ENCODE measurements around the gene IQGAP2. TPM values are rescaled to one million over a fixed set of nuclear protein-coding genes. Genes with fewer than 3 reads are reported as not detected.
"Not testable (repeated sequence)": the region's sequence is repeated elsewhere in the genome, so short reads cannot be mapped to it uniquely, and the experiment has no call there.

The IQGAP2 gene
- total RNA-seq, 2 donors from 2014 or later, result 117 to 134 TPM

GRCh38 chr5:76674330-76675066 is 271.4 kb downstream of the IQGAP2 start:
- H3K9me3 ChIP-seq (ENCODE audit: control insufficient read depth, low read length, poor library complexity, severe bottlenecking), result no peaks in the 10 kb centered on the region
- Mint-ChIP-seq H3K27ac (no peak overlapping the region), H3K4me3 (no peak overlapping the region), H3K27me3 (no peaks in the 10 kb centered on the region), H3K4me1 (peaks cover 4% of the 10 kb centered on the region), H3K36me3 (ENCODE audit: low read depth) (peaks cover 13% of the 10 kb centered on the region)
- ATAC-seq, result no peak
- DNase-seq, result no peak

- no peaks in the 10 kb centered on the region for H3K27me3 Mint-ChIP-seq
Measured at GRCh38 chr5:76675364-76675763, 272.3 kb downstream of the IQGAP2 start.

DNA sequence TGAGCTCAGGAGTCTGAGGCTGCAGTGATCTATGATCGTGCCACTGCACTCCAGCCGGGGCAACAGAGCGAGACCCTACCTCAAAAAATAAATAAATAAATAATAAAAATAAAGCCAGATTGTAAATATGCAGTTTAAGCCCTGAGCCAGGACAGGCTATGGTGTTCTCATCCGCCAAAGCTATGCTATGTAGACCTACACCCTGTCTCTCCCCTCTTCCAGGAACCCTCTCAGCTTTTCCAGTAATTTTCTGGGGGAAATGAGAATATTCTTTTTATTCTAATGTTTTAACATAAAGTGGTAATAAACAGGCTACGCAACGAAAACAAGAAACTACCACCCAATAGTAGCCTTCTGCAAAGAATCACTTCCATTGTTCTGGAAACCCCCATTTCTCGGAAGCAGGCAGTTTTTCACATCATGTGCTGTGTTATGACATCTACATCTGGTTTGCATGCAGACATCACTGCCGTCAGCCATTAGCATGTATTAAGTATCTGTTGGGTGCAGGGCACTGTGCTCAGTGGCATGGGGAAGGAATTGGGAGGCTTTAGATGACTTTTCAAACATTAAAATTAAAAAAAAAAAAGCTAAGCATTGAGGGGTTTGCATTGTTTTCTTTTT is 274.9 kb downstream of the IQGAP2 start:
- H3K4me3 Mint-ChIP-seq, result no peak overlapping the region
- H3K4me1 Mint-ChIP-seq, result peaks cover 4% of the 10 kb centered on the region
- DNase-seq (no peak), ATAC-seq (no peak)
- H3K27ac Mint-ChIP-seq, result peak overlapping the region; percentile 32
- no peaks in the 10 kb centered on the region for H3K27me3 Mint-ChIP-seq
- H3K36me3 Mint-ChIP-seq (ENCODE audit: low read depth), result peaks cover 7% of the 10 kb centered on the region
- no peaks in the 10 kb centered on the region for H3K9me3 ChIP-seq (ENCODE audit: control insufficient read depth, low read length, poor library complexity, severe bottlenecking)

More at GRCh38 chr5:76675364-76675763, 272.3 kb downstream of the IQGAP2 start:
- DNase-seq (no peak), ATAC-seq (no peak)
- Mint-ChIP-seq H3K27ac (no peak overlapping the region), H3K36me3 (ENCODE audit: low read depth) (peaks cover 11% of the 10 kb centered on the region), H3K4me3 (no peak overlapping the region), H3K4me1 (peaks cover 4% of the 10 kb centered on the region)
- H3K9me3 ChIP-seq (ENCODE audit: control insufficient read depth, low read length, poor library complexity, severe bottlenecking), result no peaks in the 10 kb centered on the region

- no peaks in the 10 kb centered on the region for H3K9me3 ChIP-seq (ENCODE audit: control insufficient read depth, low read length, poor library complexity, severe bottlenecking)
- H3K27ac Mint-ChIP-seq, result no peak overlapping the region
- H3K4me3 Mint-ChIP-seq, result no peak overlapping the region
- ATAC-seq (no peak), DNase-seq (no peak)
- H3K36me3 Mint-ChIP-seq (ENCODE audit: low read depth), result peaks cover 9% of the 10 kb centered on the region
- peaks cover 4% of the 10 kb centered on the region for H3K4me1 Mint-ChIP-seq
- H3K27me3 Mint-ChIP-seq, result no peaks in the 10 kb centered on the region
Measured at GRCh38 chr5:76679231-76679630, 276.1 kb downstream of the IQGAP2 start.

DNA sequence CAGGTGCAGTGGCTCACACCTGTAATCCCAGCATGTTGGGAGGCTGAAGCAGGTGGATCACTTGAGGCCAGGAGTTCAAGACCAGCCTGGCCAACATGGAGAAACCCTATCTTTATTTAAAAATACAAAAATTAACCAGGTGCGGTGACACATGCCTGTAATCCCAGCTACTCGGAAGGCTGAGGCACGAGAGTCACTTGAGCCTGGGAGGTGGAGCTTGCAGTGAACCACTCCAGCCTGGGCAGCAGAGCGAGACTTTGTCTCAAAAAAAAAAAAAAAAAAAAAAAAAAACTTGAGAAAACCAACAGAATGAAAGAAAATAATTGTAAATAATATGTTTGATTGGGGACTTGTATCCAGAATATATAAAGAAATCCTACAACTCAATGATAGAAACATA is 277.7 kb downstream of the IQGAP2 start:
- peaks cover 13% of the 10 kb centered on the region for H3K36me3 Mint-ChIP-seq (ENCODE audit: low read depth)
- not testable (repeated sequence) for H3K4me3 Mint-ChIP-seq

GRCh38 chr5:76681287-76681686 is 278.2 kb downstream of the IQGAP2 start:
- H3K9me3 ChIP-seq (ENCODE audit: control insufficient read depth, low read length, poor library complexity, severe bottlenecking), result no peaks in the 10 kb centered on the region
- peaks cover 12% of the 10 kb centered on the region for H3K36me3 Mint-ChIP-seq (ENCODE audit: low read depth)
- H3K4me1 Mint-ChIP-seq, result peaks cover 9% of the 10 kb centered on the region
- ATAC-seq (no peak), DNase-seq (no peak)
- H3K27me3 Mint-ChIP-seq, result no peaks in the 10 kb centered on the region
- H3K27ac Mint-ChIP-seq, result peak overlapping the region; percentile 27
- H3K4me3 Mint-ChIP-seq, result no peak overlapping the region

More for the DNA sequence above, 277.7 kb downstream of the IQGAP2 start:
- not testable (repeated sequence) for H3K9me3 ChIP-seq (ENCODE audit: control insufficient read depth, low read length, poor library complexity, severe bottlenecking); ATAC-seq; H3K27me3 Mint-ChIP-seq; H3K4me1 Mint-ChIP-seq; DNase-seq
- H3K27ac Mint-ChIP-seq, result peak overlapping the region; percentile 27

GRCh38 chr5:76682387-76682786 is 279.3 kb downstream of the IQGAP2 start:
- peaks cover 9% of the 10 kb centered on the region for H3K4me1 Mint-ChIP-seq
- no peak overlapping the region for H3K4me3 Mint-ChIP-seq
- H3K36me3 Mint-ChIP-seq (ENCODE audit: low read depth), result peaks cover 13% of the 10 kb centered on the region
- H3K9me3 ChIP-seq (ENCODE audit: control insufficient read depth, low read length, poor library complexity, severe bottlenecking), result no peaks in the 10 kb centered on the region
- H3K27ac Mint-ChIP-seq, result no peak overlapping the region
- no peaks in the 10 kb centered on the region for H3K27me3 Mint-ChIP-seq
- no peak for DNase-seq
- ATAC-seq, result no peak

- Mint-ChIP-seq H3K27me3 (no peaks in the 10 kb centered on the region), H3K27ac (peak overlapping the region; percentile 41), H3K4me3 (peak overlapping the region; percentile 31), H3K36me3 (ENCODE audit: low read depth) (peaks cover 13% of the 10 kb centered on the region), H3K4me1 (peaks cover 7% of the 10 kb centered on the region)
- ATAC-seq (no peak), DNase-seq (no peak)
- no peaks in the 10 kb centered on the region for H3K9me3 ChIP-seq (ENCODE audit: control insufficient read depth, low read length, poor library complexity, severe bottlenecking)
Measured at GRCh38 chr5:76683816-76684731, 281.0 kb downstream of the IQGAP2 start.

DNA sequence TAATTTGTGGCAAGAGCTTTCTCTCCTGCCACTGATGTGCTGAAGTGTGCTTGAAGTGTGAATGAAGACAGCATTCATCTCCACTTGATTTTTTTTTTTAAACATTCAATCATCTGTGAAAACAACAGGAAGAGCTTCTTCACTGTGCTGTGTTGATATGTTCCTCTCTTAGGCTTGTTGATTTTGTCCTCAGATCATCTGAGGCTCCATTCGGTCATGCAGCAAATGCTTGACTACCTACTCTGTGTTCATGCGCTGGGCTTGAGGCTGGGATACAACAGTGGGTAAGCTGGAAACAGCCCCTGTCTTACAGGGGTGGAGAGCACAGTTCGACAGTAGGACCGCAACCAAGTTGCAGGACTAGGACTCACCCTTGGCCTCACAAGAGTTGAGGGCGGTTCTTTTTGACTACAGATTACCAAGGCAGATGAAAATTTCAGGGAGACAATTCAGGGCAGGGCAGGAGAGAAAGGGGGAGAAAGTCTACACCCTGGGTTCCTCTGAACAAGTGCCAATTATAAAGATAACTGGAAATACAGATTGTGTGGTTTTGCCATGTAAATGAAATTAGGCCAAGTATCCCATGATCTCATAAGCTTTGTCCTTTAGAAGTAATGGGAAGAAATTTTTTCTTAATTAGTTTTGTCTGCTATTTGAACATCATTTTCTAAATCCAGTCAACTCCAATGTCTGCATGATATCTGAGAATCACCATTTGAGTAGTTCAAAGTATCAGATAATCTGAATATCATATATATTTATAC is 281.9 kb downstream of the IQGAP2 start:
- no peak for DNase-seq
- H3K36me3 Mint-ChIP-seq (ENCODE audit: low read depth), result peaks cover 13% of the 10 kb centered on the region
- peak overlapping the region; percentile 41 for H3K27ac Mint-ChIP-seq
- H3K4me1 Mint-ChIP-seq, result peaks cover 8% of the 10 kb centered on the region
- ATAC-seq, result no peak
- H3K4me3 Mint-ChIP-seq, result no peak overlapping the region
- no peaks in the 10 kb centered on the region for H3K9me3 ChIP-seq (ENCODE audit: control insufficient read depth, low read length, poor library complexity, severe bottlenecking)
- no peaks in the 10 kb centered on the region for H3K27me3 Mint-ChIP-seq

- no peaks in the 10 kb centered on the region for H3K27me3 Mint-ChIP-seq
- no peak for DNase-seq
- H3K27ac Mint-ChIP-seq, result peak overlapping the region; percentile 11
- H3K4me1 Mint-ChIP-seq, result peaks cover 10% of the 10 kb centered on the region
- H3K4me3 Mint-ChIP-seq, result peak overlapping the region; percentile 49
- no peak for ATAC-seq
- H3K36me3 Mint-ChIP-seq (ENCODE audit: low read depth), result peaks cover 13% of the 10 kb centered on the region
- no peaks in the 10 kb centered on the region for H3K9me3 ChIP-seq (ENCODE audit: control insufficient read depth, low read length, poor library complexity, severe bottlenecking)
Measured at GRCh38 chr5:76685704-76686103, 282.6 kb downstream of the IQGAP2 start.

GRCh38 chr5:76688212-76688611 is 285.1 kb downstream of the IQGAP2 start:
- no peak for DNase-seq
- Mint-ChIP-seq H3K4me3 (no peak overlapping the region), H3K36me3 (ENCODE audit: low read depth) (peaks cover 12% of the 10 kb centered on the region), H3K27me3 (no peaks in the 10 kb centered on the region), H3K27ac (peak overlapping the region; percentile 49), H3K4me1 (peaks cover 10% of the 10 kb centered on the region)
- no peaks in the 10 kb centered on the region for H3K9me3 ChIP-seq (ENCODE audit: control insufficient read depth, low read length, poor library complexity, severe bottlenecking)
- ATAC-seq, result no peak

GRCh38 chr5:76688836-76689235 is 285.8 kb downstream of the IQGAP2 start:
- DNase-seq (no peak), ATAC-seq (no peak)
- no peaks in the 10 kb centered on the region for H3K27me3 Mint-ChIP-seq
- H3K27ac Mint-ChIP-seq, result no peak overlapping the region
- peaks cover 10% of the 10 kb centered on the region for H3K4me1 Mint-ChIP-seq
- no peak overlapping the region for H3K4me3 Mint-ChIP-seq
- H3K36me3 Mint-ChIP-seq (ENCODE audit: low read depth), result peaks cover 10% of the 10 kb centered on the region
- H3K9me3 ChIP-seq (ENCODE audit: control insufficient read depth, low read length, poor library complexity, severe bottlenecking), result no peaks in the 10 kb centered on the region
